OCI-LY7 (cell line): Measurements from ENCODE around the gene PRRC2B. TPM values are rescaled to one million over a fixed set of nuclear protein-coding genes. Genes with fewer than 3 reads are reported as not detected.

Source experiments
- BruUV-seq: library from RNA; stranded (reverse); fragments of 400-500 nt; replicated peaks from 2 replicates; lab custom pipeline; 2021; lab: Mats Ljungman, UMichigan
- CTCF ChIA-PET: fragments of 300-600 bp; sonication (Branson Sonifier 250); formaldehyde crosslinking; loops from one replicate; lab custom pipeline; 2022; ENCODE audit warnings: antibody characterized with exemption; ENCODE audit not compliant: unreplicated experiment; lab: Charles Lee
- POLR2A ChIA-PET: fragments of 300-600 bp; sonication (Branson Sonifier 250); formaldehyde crosslinking; loops from one replicate; lab custom pipeline; 2022; ENCODE audit warnings: antibody characterized with exemption; lab: Charles Lee
- DNase-seq: peaks from one replicate; pipeline ENCODE4 v3.0.0-alpha.2; 2015; ENCODE audit warnings: low spot score
- H2AFZ ChIP-seq: fragments of 200-600 bp; sonication (generic), shearing (Covaris generic); 2 replicates; pipeline ENCODE4 v1.6.1; 2014; ENCODE audit warnings: mild to moderate bottlenecking, antibody characterized with exemption, low read length, moderate library complexity
- H3K27ac ChIP-seq: fragments of 200-600 bp; sonication (generic); 2 replicates; pipeline ENCODE4 v1.5.1; 2014; ENCODE audit warnings: mixed run types, low read depth, mild to moderate bottlenecking, moderate library complexity, low read length, inconsistent platforms; ENCODE audit not compliant: poor library complexity, severe bottlenecking
- H3K36me3 ChIP-seq: fragments of 200-600 bp; sonication (generic); 2 replicates; pipeline ENCODE4 v1.6.1; 2014; ENCODE audit warnings: mild to moderate bottlenecking, antibody characterized with exemption, low read length, moderate library complexity, mixed read lengths; ENCODE audit not compliant: insufficient read depth
- H3K4me1 ChIP-seq: fragments of 200-600 bp; sonication (generic); 2 replicates; pipeline ENCODE4 v1.5.1; 2014; ENCODE audit warnings: mild to moderate bottlenecking, low read length; ENCODE audit not compliant: insufficient read depth, poor library complexity, severe bottlenecking
- H3K4me2 ChIP-seq: fragments of 200-600 bp; sonication (generic); 2 replicates; pipeline ENCODE4 v1.6.1; 2014; ENCODE audit warnings: mild to moderate bottlenecking, low read length
- H3K4me3 ChIP-seq: fragments of 200-600 bp; sonication (generic); 2 replicates; pipeline ENCODE4 v1.5.1; 2014; ENCODE audit warnings: mild to moderate bottlenecking, low read depth, low read length; ENCODE audit not compliant: poor library complexity, severe bottlenecking
- H3K79me2 ChIP-seq: fragments of 200-600 bp; sonication (generic); 2 replicates; pipeline ENCODE4 v1.6.1; 2016; ENCODE audit warnings: low read depth, mild to moderate bottlenecking, low read length, moderate library complexity, mixed read lengths; ENCODE audit not compliant: insufficient read depth
- H3K9me2 ChIP-seq: fragments of 200-600 bp; sonication (generic); 2 replicates; pipeline ENCODE4 v1.6.1; 2016; ENCODE audit warnings: mild to moderate bottlenecking, low read length, mixed read lengths; ENCODE audit not compliant: insufficient read depth
- H3K9me3 ChIP-seq: fragments of 200-600 bp; sonication (generic); 2 replicates; pipeline ENCODE4 v1.6.1; 2014; ENCODE audit warnings: mild to moderate bottlenecking, mixed run types, low read length, mixed read lengths
- H4K20me1 ChIP-seq: fragments of 200-600 bp; sonication (generic); 2 replicates; pipeline ENCODE4 v1.6.1; 2014; ENCODE audit warnings: mild to moderate bottlenecking, antibody characterized with exemption, low read length, moderate library complexity, mixed read lengths; ENCODE audit not compliant: insufficient read depth
- EZH2phosphoT487 ChIP-seq: fragments of 200-600 bp; sonication (generic); IDR thresholded peaks from 2 replicates; pipeline ENCODE4 v1.6.1; 2018; ENCODE audit warnings: low read depth, borderline replicate concordance, mild to moderate bottlenecking, mixed run types, antibody characterized with exemption, low read length, moderate library complexity, mixed read lengths
- intact Hi-C: fragments of 100-400 bp; cut with micrococcal nuclease; formaldehyde crosslinking; loops from one replicate; pipeline ENCODE4 v1.10.0; 2022; ENCODE audit not compliant: unreplicated experiment
- total RNA-seq, 2 experiments: library from RNA; depleted of rRNA in 1 of 2; stranded (reverse); fragments of >200 nt in 1 of 2; shearing (Covaris generic) in 1 of 2; gene quantifications; 2 replicates each; pipeline ENCODE4 v1.2.3, GENCODE V29; 2014 to 2022
- TF ChIP-seq, protein P1 (sequence below): fragments of 200-600 bp; sonication (generic); conservative IDR thresholded peaks from 2 replicates; pipeline ENCODE4 v1.5.1; 2014; ENCODE audit warnings: mild to moderate bottlenecking, antibody characterized with exemption, low read length, moderate library complexity, mixed read lengths

The PRRC2B gene
- total RNA-seq, 2 experiments from 2014 or later, result 84.2 to 210 TPM

DNA sequence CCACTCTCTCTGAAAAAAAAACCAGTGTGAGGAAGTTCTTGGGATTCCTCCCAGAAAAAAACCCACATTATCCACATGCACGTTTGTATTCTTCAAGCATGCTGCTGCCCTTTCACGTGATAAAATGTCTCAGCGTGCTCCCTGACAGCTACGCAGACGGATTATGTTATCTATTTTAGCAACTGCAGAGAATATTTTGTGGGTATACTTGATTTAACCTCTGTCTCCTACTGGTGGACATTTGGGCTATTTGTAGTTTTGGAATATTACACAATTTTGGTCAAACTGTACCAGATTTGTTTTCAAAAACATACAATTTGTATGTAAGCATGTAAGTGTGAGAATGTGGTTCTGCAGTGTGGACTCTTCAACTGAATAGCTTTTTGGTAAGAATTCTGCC, 10.7 kb downstream of the PRRC2B start:
- intact Hi-C loops, result no loop called here
- H3K9me2 ChIP-seq, result no peaks in the 10 kb centered on the region
- no peak overlapping the region for H3K27ac ChIP-seq
- POLR2A ChIA-PET, result interaction anchor here (0.7 kb wide), 2 partner anchors 8 to 150 kb away, joined by 4 to 5 read pairs; no protein-coding TSS in a partner anchor
- TF ChIP-seq EZH2phosphoT487, result no peak
- TF ChIP-seq, protein P1, sequence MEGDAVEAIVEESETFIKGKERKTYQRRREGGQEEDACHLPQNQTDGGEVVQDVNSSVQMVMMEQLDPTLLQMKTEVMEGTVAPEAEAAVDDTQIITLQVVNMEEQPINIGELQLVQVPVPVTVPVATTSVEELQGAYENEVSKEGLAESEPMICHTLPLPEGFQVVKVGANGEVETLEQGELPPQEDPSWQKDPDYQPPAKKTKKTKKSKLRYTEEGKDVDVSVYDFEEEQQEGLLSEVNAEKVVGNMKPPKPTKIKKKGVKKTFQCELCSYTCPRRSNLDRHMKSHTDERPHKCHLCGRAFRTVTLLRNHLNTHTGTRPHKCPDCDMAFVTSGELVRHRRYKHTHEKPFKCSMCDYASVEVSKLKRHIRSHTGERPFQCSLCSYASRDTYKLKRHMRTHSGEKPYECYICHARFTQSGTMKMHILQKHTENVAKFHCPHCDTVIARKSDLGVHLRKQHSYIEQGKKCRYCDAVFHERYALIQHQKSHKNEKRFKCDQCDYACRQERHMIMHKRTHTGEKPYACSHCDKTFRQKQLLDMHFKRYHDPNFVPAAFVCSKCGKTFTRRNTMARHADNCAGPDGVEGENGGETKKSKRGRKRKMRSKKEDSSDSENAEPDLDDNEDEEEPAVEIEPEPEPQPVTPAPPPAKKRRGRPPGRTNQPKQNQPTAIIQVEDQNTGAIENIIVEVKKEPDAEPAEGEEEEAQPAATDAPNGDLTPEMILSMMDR, result no peak
- BruUV-seq, result no TSS peak
- no peak overlapping the region for H2AFZ ChIP-seq
- peaks cover 74% of the 10 kb centered on the region for H3K4me1 ChIP-seq
- DNase-seq, result no peak
- peaks cover 60% of the 10 kb centered on the region; the same call in 1 of the 2 replicates for H3K36me3 ChIP-seq
- H3K4me2 ChIP-seq, result peak overlapping the region; percentile 59
- peaks cover 100% of the 10 kb centered on the region for H3K79me2 ChIP-seq
- CTCF ChIA-PET, result no interaction called here
- H3K4me3 ChIP-seq, result no peak overlapping the region
- no peaks in the 10 kb centered on the region for H3K9me3 ChIP-seq
- H4K20me1 ChIP-seq, result peaks cover 66% of the 10 kb centered on the region

DNA sequence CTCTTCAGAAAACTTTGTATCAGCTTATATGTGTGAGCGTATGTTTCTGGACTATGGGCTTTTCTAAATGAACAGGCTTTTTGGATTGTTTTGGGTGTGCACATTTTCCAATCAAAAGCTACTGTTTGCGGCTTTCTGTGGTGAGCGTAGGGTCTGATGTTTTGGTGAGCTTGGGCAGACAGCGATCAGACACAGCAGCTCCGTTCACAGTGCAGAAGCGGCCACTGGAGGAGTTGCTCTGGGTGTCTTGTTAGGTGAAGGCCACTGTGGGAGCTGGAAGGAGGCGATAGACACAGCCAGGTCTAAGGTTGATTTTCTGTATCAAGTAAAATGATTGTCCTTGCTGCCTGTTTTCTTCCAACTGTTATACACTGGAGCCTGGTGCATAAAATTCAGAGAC, 11.1 kb downstream of the PRRC2B start:
- no TSS peak for BruUV-seq
- H3K79me2 ChIP-seq, result peaks cover 100% of the 10 kb centered on the region
- no peaks in the 10 kb centered on the region for H3K9me3 ChIP-seq
- ChIA-PET POLR2A (interaction anchor here (2.1 kb wide), 1 partner anchor 33 kb away, joined by 6 read pairs; no protein-coding TSS in a partner anchor), CTCF (no interaction called here)
- peak overlapping the region; percentile 59 for H3K4me2 ChIP-seq
- peaks cover 78% of the 10 kb centered on the region for H3K4me1 ChIP-seq
- peaks cover 66% of the 10 kb centered on the region for H4K20me1 ChIP-seq
- H3K27ac ChIP-seq, result no peak overlapping the region
- intact Hi-C loops, result no loop called here
- peaks cover 61% of the 10 kb centered on the region; the same call in 1 of the 2 replicates for H3K36me3 ChIP-seq
- TF ChIP-seq EZH2phosphoT487, result no peak
- TF ChIP-seq, protein P1, result no peak
- no peak overlapping the region for H2AFZ ChIP-seq
- H3K4me3 ChIP-seq, result no peak overlapping the region
- no peak for DNase-seq
- H3K9me2 ChIP-seq, result no peaks in the 10 kb centered on the region

DNA sequence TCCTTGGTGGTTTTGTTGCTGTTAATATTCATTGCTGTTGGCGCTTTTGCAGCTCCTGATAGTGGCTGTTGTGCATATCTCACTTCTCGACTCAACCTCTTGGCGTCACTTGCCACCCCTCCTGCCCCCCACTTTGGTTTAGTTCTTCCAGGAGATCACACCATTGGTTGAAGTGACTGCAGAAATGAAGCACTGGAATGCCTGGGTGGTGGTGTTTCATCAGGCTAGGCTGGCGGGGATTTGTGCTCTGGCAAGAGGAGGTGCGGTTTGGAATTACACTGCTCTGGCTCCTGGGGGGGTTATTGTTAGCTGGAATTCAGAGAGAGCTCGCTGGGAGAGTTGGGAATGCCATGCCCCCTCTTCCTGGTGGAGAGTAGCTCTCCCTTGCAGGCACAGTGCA, 11.5 kb downstream of the PRRC2B start:
- Histone ChIP-seq H3K9me2 (no peaks in the 10 kb centered on the region), H4K20me1 (peaks cover 69% of the 10 kb centered on the region), H3K9me3 (no peaks in the 10 kb centered on the region), H3K36me3 (peaks cover 64% of the 10 kb centered on the region; the same call in 1 of the 2 replicates), H3K4me1 (peaks cover 81% of the 10 kb centered on the region), H3K4me3 (no peak overlapping the region), H3K27ac (peak overlapping the region; percentile 4), H2AFZ (no peak overlapping the region), H3K79me2 (peaks cover 100% of the 10 kb centered on the region), H3K4me2 (peak overlapping the region; percentile 59)
- ChIA-PET POLR2A (interaction anchor here (0.6 to 2.1 kb wide), 3 partner anchors 7 to 34 kb away, joined by 3 to 6 read pairs (median 3); no protein-coding TSS in a partner anchor), CTCF (no interaction called here)
- intact Hi-C loops, result no loop called here
- no peak for DNase-seq
- BruUV-seq, result no TSS peak
- TF ChIP-seq EZH2phosphoT487, result no peak
- TF ChIP-seq, protein P1, result no peak
